HFF-Myc (cell line): ENCODE data around the gene DCTN2.

Experiments used
- DNase-seq: peaks from one replicate; pipeline ENCODE4 v3.0.0-alpha.2; 2011; ENCODE audit warnings: low read depth; ENCODE audit errors: extremely low read depth
- H3K4me3 ChIP-seq: replicated peaks from 2 replicates; pipeline ENCODE4 v1.5.1; 2011; ENCODE audit warnings: low read depth, mild to moderate bottlenecking, control low read depth, low read length
- TF ChIP-seq, protein P1 (sequence below): IDR thresholded peaks from 2 replicates; pipeline ENCODE4 v1.5.1; 2012; ENCODE audit warnings: mild to moderate bottlenecking, low read depth, low read length, control low read depth; ENCODE audit errors: missing control alignments

The DCTN2 gene

GRCh38 chr12:57586832-57587429, 39.9 kb upstream of the DCTN2 start:
- no peak for DNase-seq
- TF ChIP-seq, protein P1, sequence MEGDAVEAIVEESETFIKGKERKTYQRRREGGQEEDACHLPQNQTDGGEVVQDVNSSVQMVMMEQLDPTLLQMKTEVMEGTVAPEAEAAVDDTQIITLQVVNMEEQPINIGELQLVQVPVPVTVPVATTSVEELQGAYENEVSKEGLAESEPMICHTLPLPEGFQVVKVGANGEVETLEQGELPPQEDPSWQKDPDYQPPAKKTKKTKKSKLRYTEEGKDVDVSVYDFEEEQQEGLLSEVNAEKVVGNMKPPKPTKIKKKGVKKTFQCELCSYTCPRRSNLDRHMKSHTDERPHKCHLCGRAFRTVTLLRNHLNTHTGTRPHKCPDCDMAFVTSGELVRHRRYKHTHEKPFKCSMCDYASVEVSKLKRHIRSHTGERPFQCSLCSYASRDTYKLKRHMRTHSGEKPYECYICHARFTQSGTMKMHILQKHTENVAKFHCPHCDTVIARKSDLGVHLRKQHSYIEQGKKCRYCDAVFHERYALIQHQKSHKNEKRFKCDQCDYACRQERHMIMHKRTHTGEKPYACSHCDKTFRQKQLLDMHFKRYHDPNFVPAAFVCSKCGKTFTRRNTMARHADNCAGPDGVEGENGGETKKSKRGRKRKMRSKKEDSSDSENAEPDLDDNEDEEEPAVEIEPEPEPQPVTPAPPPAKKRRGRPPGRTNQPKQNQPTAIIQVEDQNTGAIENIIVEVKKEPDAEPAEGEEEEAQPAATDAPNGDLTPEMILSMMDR, result no peak

GRCh38 chr12:57586128-57586527, 39.1 kb upstream of the DCTN2 start:
- TF ChIP-seq, protein P1, result no peak
- H3K4me3 ChIP-seq, result no peak overlapping the region
- DNase-seq, result no peak

More at GRCh38 chr12:57586832-57587429, 39.9 kb upstream of the DCTN2 start:
- H3K4me3 ChIP-seq, result no peak overlapping the region

DNA sequence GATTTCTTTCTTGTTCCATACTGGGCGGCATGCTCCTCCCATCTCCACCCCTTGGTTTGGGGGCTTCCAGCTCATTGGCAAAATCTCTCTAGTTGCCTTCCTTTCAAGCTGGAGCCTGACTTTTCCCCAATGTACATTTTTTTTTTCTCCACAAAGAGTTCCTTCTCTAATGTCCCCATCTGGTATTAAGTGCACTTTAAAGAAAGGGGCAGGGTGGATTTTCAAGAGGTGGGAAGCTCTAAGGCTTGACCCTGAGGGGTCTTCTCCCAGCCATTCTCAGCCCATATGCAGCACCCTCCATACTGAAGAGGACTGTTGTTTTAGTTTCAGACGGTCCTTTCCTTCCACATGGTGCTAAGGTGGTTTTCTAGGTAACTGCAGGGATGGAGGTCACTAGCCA, 38.2 kb upstream of the DCTN2 start:
- TF ChIP-seq, protein P1, result no peak
- no peak for DNase-seq
- H3K4me3 ChIP-seq, result no peak overlapping the region

- TF ChIP-seq, protein P1, result no peak
- no peak overlapping the region for H3K4me3 ChIP-seq
- no peak for DNase-seq
These were observed 37.7 kb upstream of the DCTN2 start for GRCh38 chr12:57584690-57585089.

DNA sequence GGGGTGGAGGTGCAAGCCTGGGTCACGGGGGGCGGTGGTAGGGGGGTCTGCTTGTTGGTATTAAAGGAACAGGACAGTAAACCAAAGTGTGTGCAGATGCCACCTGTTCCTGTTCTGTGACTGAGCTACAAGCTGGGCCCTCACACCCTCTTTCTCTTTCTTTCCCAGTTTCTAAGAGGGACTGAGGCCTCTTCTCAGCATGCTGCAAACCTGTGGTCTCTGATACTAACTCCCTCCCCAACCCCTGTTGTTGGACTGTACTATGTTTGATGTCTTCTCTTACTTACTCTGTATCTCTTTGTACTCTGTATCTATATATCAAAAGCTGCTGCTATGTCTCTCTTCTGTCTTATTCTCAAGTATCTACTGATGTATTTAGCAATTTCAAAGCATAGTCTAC, 37.1 kb upstream of the DCTN2 start:
- no peak for DNase-seq
- H3K4me3 ChIP-seq, result no peak overlapping the region
- TF ChIP-seq, protein P1, result no peak

GRCh38 chr12:57583008-57583831, 36.2 kb upstream of the DCTN2 start:
- no peak overlapping the region for H3K4me3 ChIP-seq
- TF ChIP-seq, protein P1, result peak; percentile 97
- DNase-seq, result peak; percentile 59
